OCI-LY1 (cell line): ENCODE results near the gene CLEC4A.

Experiments
- H2AFZ ChIP-seq: fragments of 200-600 bp; sonication (generic), shearing (Covaris generic); 2 replicates; pipeline ENCODE4 v1.6.0; 2014; ENCODE audit warnings: antibody characterized with exemption, mild to moderate bottlenecking, low read length
- H3F3A ChIP-seq: fragments of 200-600 bp; sonication (generic), shearing (Covaris generic); 2 replicates; pipeline ENCODE4 v1.6.0; 2014; ENCODE audit warnings: mild to moderate bottlenecking, antibody characterized with exemption, low read length, moderate library complexity; ENCODE audit not compliant: insufficient read depth
- H3K27ac ChIP-seq: fragments of 200-600 bp; sonication (generic); 2 replicates; pipeline ENCODE4 v1.5.1; 2014; ENCODE audit warnings: low read length, mixed run types, mild to moderate bottlenecking, low read depth; ENCODE audit not compliant: poor library complexity, severe bottlenecking
- H3K27me3 ChIP-seq: fragments of 200-600 bp; sonication (generic); 2 replicates; pipeline ENCODE4 v1.6.0; 2014; ENCODE audit warnings: antibody characterized with exemption, mild to moderate bottlenecking, low read length, moderate library complexity; ENCODE audit not compliant: insufficient read depth
- H3K36me3 ChIP-seq: fragments of 200-600 bp; sonication (generic); 2 replicates; pipeline ENCODE4 v1.6.1; 2014; ENCODE audit warnings: mild to moderate bottlenecking, antibody characterized with exemption, low read length, moderate library complexity, mixed read lengths; ENCODE audit not compliant: insufficient read depth
- H3K4me1 ChIP-seq: fragments of 200-600 bp; sonication (generic); 2 replicates; pipeline ENCODE4 v1.5.1; 2014; ENCODE audit warnings: mild to moderate bottlenecking, low read length, moderate library complexity; ENCODE audit not compliant: insufficient read depth, severe bottlenecking
- H3K4me2 ChIP-seq: fragments of 200-600 bp; sonication (generic), shearing (Covaris generic); 2 replicates; pipeline ENCODE4 v1.6.1; 2014; ENCODE audit warnings: low read length
- H3K4me3 ChIP-seq: fragments of 200-600 bp; sonication (generic); 2 replicates; pipeline ENCODE4 v1.5.1; 2014; ENCODE audit warnings: low read length, low read depth, mild to moderate bottlenecking, mixed read lengths; ENCODE audit not compliant: poor library complexity, severe bottlenecking
- H3K79me2 ChIP-seq: fragments of 200-600 bp; shearing (Covaris generic); 2 replicates; pipeline ENCODE4 v1.6.1; 2016; ENCODE audit warnings: mixed run types, low read length, mixed read lengths; ENCODE audit not compliant: insufficient read depth
- H3K9ac ChIP-seq: fragments of 200-600 bp; sonication (generic), shearing (Covaris generic); 2 replicates; pipeline ENCODE4 v1.6.1; 2014; ENCODE audit warnings: mild to moderate bottlenecking, low read length, mixed read lengths
- H3K9me2 ChIP-seq: fragments of 200-600 bp; sonication (generic), shearing (Covaris generic); 2 replicates; pipeline ENCODE4 v1.6.1; 2014; ENCODE audit warnings: low read depth, mild to moderate bottlenecking, low read length, mixed read lengths
- H3K9me3 ChIP-seq: fragments of 200-600 bp; shearing (Covaris generic); 2 replicates; pipeline ENCODE4 v1.6.1; 2014; ENCODE audit warnings: low read length, mixed read lengths
- H4K20me1 ChIP-seq: fragments of 200-600 bp; sonication (generic), shearing (Covaris generic); 2 replicates; pipeline ENCODE4 v1.6.0; 2016; ENCODE audit warnings: mild to moderate bottlenecking, low read length; ENCODE audit not compliant: insufficient read depth
- EZH2 ChIP-seq: fragments of 200-600 bp; sonication (generic), shearing (Covaris generic); IDR thresholded peaks from 2 replicates; pipeline ENCODE4 v1.8.0; 2017; ENCODE audit warnings: borderline replicate concordance, mixed run types, mild to moderate bottlenecking, antibody characterized with exemption, low read length, moderate library complexity, mixed read lengths
- TF ChIP-seq, protein P1 (sequence below): fragments of 200-600 bp; sonication (generic), shearing (Covaris generic); IDR thresholded peaks from 2 replicates; pipeline ENCODE4 v1.5.1; 2017; ENCODE audit warnings: mild to moderate bottlenecking, antibody characterized with exemption, low read length, moderate library complexity, mixed read lengths

The CLEC4A gene

DNA sequence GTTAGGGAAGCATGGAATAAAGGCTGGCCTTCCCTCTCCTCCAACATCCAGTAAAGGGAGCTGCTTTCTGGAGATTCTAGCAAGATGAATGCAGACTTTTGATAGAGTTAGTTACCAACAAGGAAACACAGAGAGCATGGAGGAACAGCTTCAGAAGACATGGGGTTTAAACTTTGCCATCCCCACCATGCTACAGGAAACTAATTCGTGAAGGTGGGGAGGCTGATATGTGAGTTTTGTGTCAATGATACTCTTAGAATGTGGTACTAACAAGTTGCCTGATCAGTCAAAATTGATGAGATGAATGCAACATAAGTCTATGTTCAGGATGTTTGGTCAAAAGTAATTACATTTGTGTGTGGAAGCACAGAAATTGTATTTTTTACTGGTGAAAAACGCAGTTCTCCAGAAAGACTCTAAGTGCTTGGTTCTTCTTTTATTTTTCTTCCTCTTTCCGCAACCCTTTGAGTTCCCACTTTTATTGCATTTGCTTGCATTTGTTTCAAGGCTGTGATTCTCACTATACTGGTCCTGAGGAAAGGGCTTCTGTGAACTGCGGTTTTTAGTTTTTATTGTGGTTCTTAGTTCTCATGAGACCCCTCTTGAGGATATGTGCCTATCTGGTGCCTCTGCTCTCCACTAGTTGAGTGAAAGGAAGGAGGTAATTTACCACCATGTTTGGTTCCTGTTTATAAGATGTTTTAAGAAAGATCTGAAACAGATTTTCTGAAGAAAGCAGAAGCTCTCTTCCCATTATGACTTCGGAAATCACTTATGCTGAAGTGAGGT is at the start of gene CLEC4A:
Gene CLEC4A, plus strand, starts transcription at position 494 of the 789 bp plus-strand sequence. Its CDS starts 262 bp downstream, at position 756.
- no peak within 1 kb of the TSS for H3K27ac ChIP-seq
- no peaks in the 10 kb centered on the region for H3K79me2 ChIP-seq
- no peaks in the 10 kb centered on the region for H3K27me3 ChIP-seq
- no peak for TF ChIP-seq EZH2
- TF ChIP-seq, protein P1, sequence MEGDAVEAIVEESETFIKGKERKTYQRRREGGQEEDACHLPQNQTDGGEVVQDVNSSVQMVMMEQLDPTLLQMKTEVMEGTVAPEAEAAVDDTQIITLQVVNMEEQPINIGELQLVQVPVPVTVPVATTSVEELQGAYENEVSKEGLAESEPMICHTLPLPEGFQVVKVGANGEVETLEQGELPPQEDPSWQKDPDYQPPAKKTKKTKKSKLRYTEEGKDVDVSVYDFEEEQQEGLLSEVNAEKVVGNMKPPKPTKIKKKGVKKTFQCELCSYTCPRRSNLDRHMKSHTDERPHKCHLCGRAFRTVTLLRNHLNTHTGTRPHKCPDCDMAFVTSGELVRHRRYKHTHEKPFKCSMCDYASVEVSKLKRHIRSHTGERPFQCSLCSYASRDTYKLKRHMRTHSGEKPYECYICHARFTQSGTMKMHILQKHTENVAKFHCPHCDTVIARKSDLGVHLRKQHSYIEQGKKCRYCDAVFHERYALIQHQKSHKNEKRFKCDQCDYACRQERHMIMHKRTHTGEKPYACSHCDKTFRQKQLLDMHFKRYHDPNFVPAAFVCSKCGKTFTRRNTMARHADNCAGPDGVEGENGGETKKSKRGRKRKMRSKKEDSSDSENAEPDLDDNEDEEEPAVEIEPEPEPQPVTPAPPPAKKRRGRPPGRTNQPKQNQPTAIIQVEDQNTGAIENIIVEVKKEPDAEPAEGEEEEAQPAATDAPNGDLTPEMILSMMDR = no peak
- H3K4me1 ChIP-seq = no peaks in the 10 kb centered on the region
- no peak within 1 kb of the TSS for H2AFZ ChIP-seq
- H3K9ac ChIP-seq = no peak within 1 kb of the TSS
- no peaks in the 10 kb centered on the region for H3K9me2 ChIP-seq
- no peak within 1 kb of the TSS for H3K4me2 ChIP-seq
- no peaks in the 10 kb centered on the region; the same call in 1 of the 2 replicates for H3F3A ChIP-seq
- no peaks in the 10 kb centered on the region for H3K9me3 ChIP-seq
- H4K20me1 ChIP-seq = no peaks in the 10 kb centered on the region
- no peaks in the 10 kb centered on the region for H3K36me3 ChIP-seq
- no peak within 1 kb of the TSS for H3K4me3 ChIP-seq

DNA sequence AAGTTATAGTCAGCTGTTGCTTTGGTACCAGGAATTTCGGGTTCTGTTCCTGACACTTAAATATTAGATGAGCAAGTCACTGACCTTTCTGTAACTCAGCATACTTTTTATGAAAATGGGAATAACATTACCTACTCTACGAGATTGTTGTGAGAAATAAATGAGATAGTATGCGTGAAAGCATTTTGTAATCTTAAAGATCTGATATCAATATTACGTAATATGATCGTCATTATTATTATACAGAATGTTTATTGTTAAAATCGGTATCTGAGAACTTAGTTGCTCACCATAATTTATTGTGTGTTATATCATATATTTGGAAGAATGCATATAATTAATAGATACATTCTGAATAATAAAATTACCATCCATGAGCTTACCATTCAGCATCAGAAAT is 47.5 kb upstream of the CLEC4A start:
- Histone ChIP-seq H3K36me3 (no peaks in the 10 kb centered on the region), H4K20me1 (no peaks in the 10 kb centered on the region), H3K27me3 (no peaks in the 10 kb centered on the region), H3K4me3 (no peak overlapping the region), H3K9me2 (no peaks in the 10 kb centered on the region), H3K9ac (no peak overlapping the region), H3K79me2 (no peaks in the 10 kb centered on the region), H3K9me3 (no peaks in the 10 kb centered on the region), H3F3A (no peaks in the 10 kb centered on the region), H3K4me1 (peaks cover 7% of the 10 kb centered on the region), H2AFZ (no peak overlapping the region), H3K4me2 (no peak overlapping the region), H3K27ac (no peak overlapping the region)
- TF ChIP-seq, protein P1 = no peak
- no peak for TF ChIP-seq EZH2

DNA sequence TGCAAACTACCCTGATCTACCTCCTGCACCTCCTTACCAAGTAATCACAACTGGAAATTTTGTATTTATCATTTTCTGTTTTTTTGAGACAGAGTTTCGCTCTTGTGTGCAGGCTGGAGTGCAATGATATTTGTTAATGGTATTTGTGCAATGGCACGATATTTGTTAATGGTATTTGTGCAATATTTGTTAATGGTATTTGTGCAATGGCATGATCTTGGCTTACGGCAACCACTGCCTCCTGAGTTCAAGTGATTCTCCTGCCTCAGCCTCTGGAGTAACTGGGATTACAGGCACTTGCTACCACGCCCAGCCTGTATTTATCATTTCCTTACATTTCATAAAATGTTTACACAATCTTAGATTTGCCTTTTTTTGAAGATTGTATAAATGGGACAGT is 47.1 kb upstream of the CLEC4A start:
- no peaks in the 10 kb centered on the region for H3K9me3 ChIP-seq
- no peak overlapping the region for H3K9ac ChIP-seq
- no peak overlapping the region for H3K4me2 ChIP-seq
- H3K4me3 ChIP-seq = no peak overlapping the region
- H3K27ac ChIP-seq = no peak overlapping the region
- no peaks in the 10 kb centered on the region for H3K27me3 ChIP-seq
- TF ChIP-seq, protein P1 = no peak
- TF ChIP-seq EZH2 = no peak
- no peaks in the 10 kb centered on the region for H3F3A ChIP-seq
- no peak overlapping the region for H2AFZ ChIP-seq
- peaks cover 11% of the 10 kb centered on the region for H3K4me1 ChIP-seq
- H3K79me2 ChIP-seq = 0 out of 2 replicates have a peak, but pooled peaks cover 3% of the 10 kb centered on the region
- H3K9me2 ChIP-seq = no peaks in the 10 kb centered on the region
- H4K20me1 ChIP-seq = no peaks in the 10 kb centered on the region
- no peaks in the 10 kb centered on the region for H3K36me3 ChIP-seq
